Endothelial cell of umbilical vein (primary cell): Measurements from ENCODE around the gene DGCR8. TPM values are rescaled to one million over a fixed set of nuclear protein-coding genes. Genes with fewer than 3 reads are reported as not detected.

Experiments
- BruUV-seq: library from RNA; stranded (reverse); fragments of 400-500 nt; replicated peaks from 2 replicates; lab custom pipeline; 2021; lab: Mats Ljungman, UMichigan
- CTCF ChIA-PET: fragments of 300-600, 350-600 bp; sonication (Branson Sonifier 250); formaldehyde crosslinking; loops from one replicate; lab custom pipeline; 2021; ENCODE audit warnings: antibody characterized with exemption, inconsistent platforms; lab: Charles Lee
- POLR2A ChIA-PET: fragments of 300-600, 350-600 bp; sonication (Branson Sonifier 250); formaldehyde crosslinking; loops from one replicate; lab custom pipeline; 2021; ENCODE audit warnings: antibody characterized with exemption, inconsistent platforms; lab: Charles Lee
- DNase-seq: peaks from one replicate; pipeline ENCODE4 v3.0.0-alpha.2; 2011; ENCODE audit warnings: low read depth, low spot score
- FAIRE-seq: peaks from 2 replicates; lab custom pipeline; 2011; peaks lifted over from hg19 to GRCh38; lab: Jason Lieb, UNC
- H2AFZ ChIP-seq: 2 replicates; pipeline ENCODE4 v1.6.0; 2012; ENCODE audit warnings: low read depth, low read length, control low read depth, inconsistent platforms
- H3K27ac ChIP-seq: 2 replicates; pipeline ENCODE4 v1.5.1; 2011; ENCODE audit warnings: low read depth, mild to moderate bottlenecking, control low read depth, low read length, moderate library complexity; ENCODE audit not compliant: insufficient read depth
- H3K27me3 ChIP-seq, 2 experiments: 2 replicates each; pipeline versions ENCODE4 v1.6.0 to v1.6.1; 2011; ENCODE audit warnings: low read length in 2 of 2, mixed read lengths in 1 of 2; ENCODE audit not compliant: control insufficient read depth in 2 of 2, insufficient read depth in 2 of 2
- H3K36me3 ChIP-seq, 2 experiments: 2 replicates in 1 of 2; 3 replicates in 1 of 2; pipeline ENCODE4 v1.5.1; 2011; ENCODE audit warnings: low read length in 2 of 2, mild to moderate bottlenecking in 1 of 2, moderate library complexity in 1 of 2; ENCODE audit not compliant: control insufficient read depth in 2 of 2, insufficient read depth in 2 of 2; ENCODE audit errors: extremely low read depth in 1 of 2
- H3K4me1 ChIP-seq: 3 replicates; pipeline ENCODE4 v1.5.1; 2011; ENCODE audit warnings: mild to moderate bottlenecking, low read length; ENCODE audit not compliant: control insufficient read depth, insufficient read depth; ENCODE audit errors: extremely low read depth
- H3K4me2 ChIP-seq: 2 replicates; pipeline ENCODE4 v1.6.1; 2011; ENCODE audit warnings: low read length, control low read depth, mixed read lengths; ENCODE audit not compliant: insufficient read depth
- H3K4me3 ChIP-seq, 3 experiments: fragments of 200-600 bp in 1 of 3; sonication (generic), shearing (Covaris generic) in 1 of 3; replicated peaks in 1 of 3; 2 replicates each; pipeline ENCODE4 v1.5.1; 2011 to 2016; ENCODE audit warnings: control low read depth in 3 of 3, low read length in 3 of 3, mild to moderate bottlenecking in 2 of 3, inconsistent platforms in 1 of 3, low read depth in 1 of 3, moderate library complexity in 1 of 3; ENCODE audit not compliant: insufficient read depth in 1 of 3
- H3K79me2 ChIP-seq: 2 replicates; pipeline ENCODE4 v1.6.0; 2012; ENCODE audit warnings: low read length, inconsistent platforms; ENCODE audit not compliant: control insufficient read depth, insufficient read depth
- H3K9ac ChIP-seq: replicated peaks from 2 replicates; pipeline ENCODE3; 2011; ENCODE audit warnings: low read length, control low read depth; ENCODE audit not compliant: insufficient read depth; ENCODE audit errors: extremely low read depth
- H3K9me1 ChIP-seq: replicated peaks from 3 replicates; pipeline ENCODE4 v1.6.0; 2011; ENCODE audit warnings: mild to moderate bottlenecking, low read length; ENCODE audit not compliant: control insufficient read depth, insufficient read depth; ENCODE audit errors: extremely low read depth
- H3K9me3 ChIP-seq: replicated peaks from 2 replicates; pipeline ENCODE4 v1.5.1; 2012; ENCODE audit warnings: low read length, inconsistent platforms; ENCODE audit not compliant: control insufficient read depth, insufficient read depth
- H4K20me1 ChIP-seq: replicated peaks from 2 replicates; pipeline ENCODE3; 2011; ENCODE audit warnings: mild to moderate bottlenecking, low read length; ENCODE audit not compliant: control insufficient read depth, insufficient read depth; ENCODE audit errors: extremely low read depth
- CTCF ChIP-seq, 2 donors: IDR thresholded peaks; 1 replicate in 1 of 2; 2 replicates in 1 of 2; pipeline ENCODE4 v1.5.1; 2011; ENCODE audit warnings: low read length in 2 of 2, mild to moderate bottlenecking in 2 of 2, moderate library complexity in 2 of 2, control low read depth in 1 of 2, inconsistent platforms in 1 of 2, low read depth in 1 of 2; ENCODE audit not compliant: insufficient read depth in 1 of 2; ENCODE audit errors: extremely low read depth in 1 of 2
- EZH2 ChIP-seq: IDR thresholded peaks from 2 replicates; pipeline ENCODE4 v1.6.1; 2012; ENCODE audit warnings: borderline replicate concordance, low read depth, mild to moderate bottlenecking, moderate library complexity, low read length, inconsistent platforms; ENCODE audit not compliant: severe bottlenecking
- FOS ChIP-seq: IDR thresholded peaks from 2 replicates; pipeline ENCODE4 v1.6.1; 2011; ENCODE audit warnings: mild to moderate bottlenecking, low read length, moderate library complexity, borderline replicate concordance; ENCODE audit not compliant: insufficient read depth
- GATA2 ChIP-seq: IDR thresholded peaks from 2 replicates; pipeline ENCODE4 v1.7.0; 2011; ENCODE audit warnings: low read depth, mild to moderate bottlenecking, moderate library complexity, mixed read lengths, low read length; ENCODE audit not compliant: insufficient read length, insufficient read depth
- JUN ChIP-seq: IDR thresholded peaks from 2 replicates; pipeline ENCODE4 v1.6.1; 2011; ENCODE audit warnings: borderline replicate concordance, low read depth; ENCODE audit not compliant: insufficient read length, insufficient read depth
- MAX ChIP-seq: IDR thresholded peaks from 2 replicates; pipeline ENCODE4 v1.6.1; 2011; ENCODE audit not compliant: insufficient read depth, insufficient read length
- MYC ChIP-seq: IDR thresholded peaks from one replicate; pipeline ENCODE4 v1.6.1; 2011; ENCODE audit warnings: mild to moderate bottlenecking, low read depth, low read length
- POLR2A ChIP-seq: IDR thresholded peaks from 2 replicates; pipeline ENCODE4 v1.6.1; 2012; ENCODE audit warnings: low read depth, mild to moderate bottlenecking, control low read depth, low read length
- POLR2AphosphoS5 ChIP-seq: IDR thresholded peaks from 2 replicates; pipeline ENCODE4 v1.6.1; 2012; ENCODE audit warnings: low read depth, mild to moderate bottlenecking, control low read depth, low read length, moderate library complexity; ENCODE audit not compliant: insufficient read depth
- dilution Hi-C: fragments of 300-500 bp; cut with MboI; formaldehyde crosslinking; loops from one replicate; pipeline ENCODE4 v1.15.0; 2019; ENCODE audit warnings: low sequenced_read_pairs; ENCODE audit not compliant: extremely low pct_ligation_motif_present
- intact Hi-C: fragments of 100-400 bp; cut with micrococcal nuclease; formaldehyde crosslinking; loops from one replicate; pipeline ENCODE4 v1.10.0; 2022
- polyA plus RNA-seq, 4 experiments: library from polyadenylated mRNA; depleted of rRNA in 3 of 4; stranded (reverse) in 3 of 4; unstranded in 1 of 4; fragments of >200 nt; gene quantifications; 2 replicates each; pipeline versions ENCODE4 v1.2.1 to v1.2.3, GENCODE V29; 2011 to 2012; ENCODE audit warnings: missing spikeins in 1 of 4
- total RNA-seq: library from RNA; stranded (reverse); gene quantifications from 2 replicates; pipeline ENCODE4 v1.2.3, GENCODE V29; 2021

DGCR8 gene
- total and polyA plus RNA-seq, 2 donors (not counting 3 experiments of a cell fraction or from before 2014, with no cell fraction given), result 32.7 to 64.2 TPM

- H3K4me2 ChIP-seq, result no peak overlapping the region
- no peaks in the 10 kb centered on the region for H4K20me1 ChIP-seq
- no peak overlapping the region for H3K27ac ChIP-seq
- peaks cover 0 to 16% of the 10 kb centered on the region in 2 experiments for H3K36me3 ChIP-seq
- ChIA-PET POLR2A (no interaction called here), CTCF (interaction anchor here (2.0 kb wide), 1 partner anchor 27 kb away, joined by 4 read pairs; no protein-coding TSS in a partner anchor)
- H3K79me2 ChIP-seq, result no peaks in the 10 kb centered on the region
- dilution Hi-C loops (no loop called here), intact Hi-C loops (no loop called here)
- H3K4me3 ChIP-seq, result no peak overlapping the region
- no peaks in the 10 kb centered on the region for H3K27me3 ChIP-seq
- no peak for TF ChIP-seq MAX
- no peak for TF ChIP-seq MYC
- TF ChIP-seq POLR2A, result no peak
- TF ChIP-seq JUN, result no peak
- TF ChIP-seq CTCF (IDR thresholded peaks at IDR 0.05; ENCODE audit: extremely low read depth in 1 of 2, insufficient read depth in 1 of 2, low read depth in 1 of 2, low read length in 2 of 2), result no peak
- TF ChIP-seq GATA2, result no peak
- no peak for TF ChIP-seq EZH2
- TF ChIP-seq FOS, result no peak
- no peak for TF ChIP-seq POLR2AphosphoS5
- DNase-seq (no peak), FAIRE-seq (no peak)
- no peaks in the 10 kb centered on the region for H3K4me1 ChIP-seq
- no peak overlapping the region for H3K9ac ChIP-seq
- no peaks in the 10 kb centered on the region for H3K9me3 ChIP-seq
- H3K9me1 ChIP-seq, result no peaks in the 10 kb centered on the region
- no TSS peak for BruUV-seq
- H2AFZ ChIP-seq, result no peak overlapping the region
Measured at GRCh38 chr22:20036084-20036482, 44.0 kb upstream of the DGCR8 start.
